Breast epithelium (tissue), 4 donors: ENCODE results near the gene WDTC1. TPM values are rescaled to one million over a fixed set of nuclear protein-coding genes. Genes with fewer than 3 reads are reported as not detected.
"Not testable (repeated sequence)": the region's sequence is repeated elsewhere in the genome, so short reads cannot be mapped to it uniquely, and the experiment has no call there.

Experiments used
- DNase-seq, 2 donors: peaks; one replicate each; pipeline ENCODE4 v3.0.0-alpha.2; 2019; ENCODE audit warnings: low spot score in 2 of 2
- H3K27ac ChIP-seq, 2 donors: fragments of 200-600 bp; sonication (generic) in 1 of 2; one replicate each; pipeline ENCODE4 v1.5.1; 2016 to 2019; ENCODE audit warnings: mild to moderate bottlenecking in 1 of 2
- H3K27me3 ChIP-seq, 2 donors: fragments of 200-600 bp; sonication (generic) in 1 of 2; one replicate each; pipeline versions ENCODE4 v1.5.1 to v1.6.0; 2017 to 2019; ENCODE audit warnings: control low read depth in 1 of 2, mild to moderate bottlenecking in 1 of 2
- H3K36me3 ChIP-seq: fragments of 200-600 bp; one replicate; pipeline ENCODE4 v1.5.1; 2019
- H3K4me1 ChIP-seq, 2 donors: fragments of 200-600 bp; sonication (generic); one replicate each; pipeline ENCODE4 v1.5.1; 2016 to 2019; ENCODE audit warnings: control low read depth in 1 of 2
- H3K4me3 ChIP-seq, 3 donors: fragments of 200-600 bp; sonication (generic); 1 replicate in 2 of 3; 2 replicates in 1 of 3; pipeline ENCODE4 v1.5.1; 2016 to 2019; ENCODE audit warnings: mild to moderate bottlenecking in 3 of 3, moderate library complexity in 2 of 3
- H3K9me3 ChIP-seq, 2 donors: fragments of 200-600 bp; sonication (generic) in 1 of 2; one replicate each; pipeline ENCODE4 v1.5.1; 2016 to 2019; ENCODE audit warnings: control low read depth in 1 of 2
- POLR2A ChIP-seq: fragments of 450-650 bp; IDR thresholded peaks from one replicate; pipeline ENCODE4 v1.6.1; 2016; ENCODE audit warnings: antibody characterized with exemption, mild to moderate bottlenecking, moderate library complexity
- POLR2AphosphoS5 ChIP-seq, 3 donors: sonication (generic); formaldehyde crosslinking; IDR thresholded peaks; one replicate each; pipeline ENCODE4 v1.6.1; 2017; ENCODE audit warnings: antibody characterized with exemption in 3 of 3
- intact Hi-C: fragments of 100-400 bp; cut with DNase I; formaldehyde crosslinking; loops from one replicate; pipeline ENCODE4 v1.15.1; 2023; ENCODE audit warnings: low total_unique reads
- total RNA-seq, 3 donors: library from RNA; depleted of rRNA; stranded (reverse); fragments of >200 nt; gene quantifications; one replicate each; pipeline ENCODE4 v1.1.0, GENCODE V29; 2016
- TF ChIP-seq, protein P1 (sequence below), 3 donors: fragments of 450-650 bp; IDR thresholded peaks; one replicate each; pipeline ENCODE4 v1.5.1; 2016 to 2017; ENCODE audit warnings: antibody characterized with exemption in 3 of 3, mild to moderate bottlenecking in 3 of 3, moderate library complexity in 3 of 3

WDTC1 gene
- total RNA-seq, 3 donors from 2014 or later, result 31.5 to 34.2 (median 33.4) TPM

DNA sequence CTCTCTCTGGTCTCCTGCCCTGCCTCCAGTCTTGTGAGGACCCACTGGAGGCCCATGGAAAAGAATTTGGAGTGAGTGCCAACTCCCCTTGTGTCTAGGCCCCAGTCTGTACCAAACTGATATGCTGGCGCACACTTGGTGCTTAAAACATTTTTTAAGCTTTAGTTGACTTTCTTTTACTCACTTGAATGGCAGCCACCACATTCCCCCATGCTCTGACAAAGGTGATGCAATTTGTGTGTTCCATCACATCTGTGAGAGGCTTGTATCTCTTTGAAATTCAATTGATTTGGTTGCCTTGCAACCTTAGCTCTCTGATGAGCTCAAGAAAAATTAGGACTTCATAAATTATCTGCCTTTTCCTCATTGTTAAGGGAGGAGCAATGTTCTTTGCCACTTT is 30.5 kb upstream of the WDTC1 start:
- intact Hi-C loops, result no loop called here
- Histone ChIP-seq H3K4me1 (no peaks in the 10 kb centered on the region), H3K4me3 (no peak overlapping the region), H3K9me3 (no peaks in the 10 kb centered on the region), H3K27ac (no peak overlapping the region), H3K27me3 (no peaks in the 10 kb centered on the region), H3K36me3 (no peaks in the 10 kb centered on the region)
- no peak for TF ChIP-seq POLR2AphosphoS5 (IDR thresholded peaks at IDR 0.05)
- TF ChIP-seq POLR2A, result no peak
- TF ChIP-seq, protein P1, sequence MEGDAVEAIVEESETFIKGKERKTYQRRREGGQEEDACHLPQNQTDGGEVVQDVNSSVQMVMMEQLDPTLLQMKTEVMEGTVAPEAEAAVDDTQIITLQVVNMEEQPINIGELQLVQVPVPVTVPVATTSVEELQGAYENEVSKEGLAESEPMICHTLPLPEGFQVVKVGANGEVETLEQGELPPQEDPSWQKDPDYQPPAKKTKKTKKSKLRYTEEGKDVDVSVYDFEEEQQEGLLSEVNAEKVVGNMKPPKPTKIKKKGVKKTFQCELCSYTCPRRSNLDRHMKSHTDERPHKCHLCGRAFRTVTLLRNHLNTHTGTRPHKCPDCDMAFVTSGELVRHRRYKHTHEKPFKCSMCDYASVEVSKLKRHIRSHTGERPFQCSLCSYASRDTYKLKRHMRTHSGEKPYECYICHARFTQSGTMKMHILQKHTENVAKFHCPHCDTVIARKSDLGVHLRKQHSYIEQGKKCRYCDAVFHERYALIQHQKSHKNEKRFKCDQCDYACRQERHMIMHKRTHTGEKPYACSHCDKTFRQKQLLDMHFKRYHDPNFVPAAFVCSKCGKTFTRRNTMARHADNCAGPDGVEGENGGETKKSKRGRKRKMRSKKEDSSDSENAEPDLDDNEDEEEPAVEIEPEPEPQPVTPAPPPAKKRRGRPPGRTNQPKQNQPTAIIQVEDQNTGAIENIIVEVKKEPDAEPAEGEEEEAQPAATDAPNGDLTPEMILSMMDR (IDR thresholded peaks at IDR 0.05), result no peak
- no peak for DNase-seq

DNA sequence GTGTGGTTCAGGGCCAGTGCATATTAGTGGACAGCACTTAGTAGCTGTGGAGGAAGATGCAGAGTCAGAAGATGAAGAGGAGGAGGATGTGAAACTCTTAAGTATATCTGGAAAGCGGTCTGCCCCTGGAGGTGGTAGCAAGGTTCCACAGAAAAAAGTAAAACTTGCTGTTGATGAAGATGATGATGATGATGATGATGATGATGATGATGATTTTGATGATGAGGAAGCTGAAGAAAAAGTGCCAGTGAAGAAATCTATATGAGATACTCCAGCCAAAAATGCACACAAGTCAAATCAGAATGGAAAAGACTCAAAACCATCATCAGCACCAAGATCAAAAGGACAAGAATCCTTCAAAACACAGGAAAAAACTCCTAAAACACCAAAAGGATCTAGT is 27.2 kb upstream of the WDTC1 start:
- H3K27ac ChIP-seq, DNase-seq, H3K4me1 ChIP-seq, H3K27me3 ChIP-seq, H3K36me3 ChIP-seq, H3K9me3 ChIP-seq, intact Hi-C loops, H3K4me3 ChIP-seq: not testable (repeated sequence)

DNA sequence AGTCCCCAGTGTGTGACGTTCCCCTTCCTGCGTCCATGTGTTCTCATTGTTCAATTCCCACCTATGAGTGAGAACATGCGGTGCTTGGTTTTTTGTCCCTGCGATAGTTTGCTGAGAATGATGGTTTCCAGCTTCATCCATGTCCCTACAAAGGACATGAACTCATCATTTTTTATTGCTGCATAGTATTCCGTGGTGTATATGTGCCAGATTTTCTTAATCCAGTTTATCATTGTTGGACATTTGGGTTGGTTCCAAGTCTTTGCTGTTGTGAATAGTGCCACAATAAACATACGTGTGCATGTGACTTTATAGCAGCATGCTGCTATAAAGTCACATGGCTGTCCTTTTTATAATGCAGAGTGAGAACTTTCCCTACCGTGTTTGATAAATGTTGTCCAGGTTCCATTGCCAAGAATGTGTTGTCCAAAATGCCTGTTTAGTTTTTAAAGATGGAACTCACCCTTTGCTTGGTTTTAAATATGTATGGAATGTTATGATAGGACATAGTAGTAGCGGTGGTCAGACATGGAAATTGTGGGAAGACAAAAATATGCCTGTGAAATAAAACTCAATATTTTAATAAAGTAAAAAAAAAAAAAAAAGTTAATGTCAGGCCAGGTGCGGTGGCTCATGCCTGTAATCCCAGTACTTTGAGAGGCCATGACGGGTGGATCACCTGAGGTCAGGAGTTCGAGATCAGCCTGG is 26.1 kb upstream of the WDTC1 start:
- DNase-seq, H3K27ac ChIP-seq, intact Hi-C loops, H3K36me3 ChIP-seq, H3K4me1 ChIP-seq, H3K27me3 ChIP-seq, H3K9me3 ChIP-seq, H3K4me3 ChIP-seq: not testable (repeated sequence)

DNA sequence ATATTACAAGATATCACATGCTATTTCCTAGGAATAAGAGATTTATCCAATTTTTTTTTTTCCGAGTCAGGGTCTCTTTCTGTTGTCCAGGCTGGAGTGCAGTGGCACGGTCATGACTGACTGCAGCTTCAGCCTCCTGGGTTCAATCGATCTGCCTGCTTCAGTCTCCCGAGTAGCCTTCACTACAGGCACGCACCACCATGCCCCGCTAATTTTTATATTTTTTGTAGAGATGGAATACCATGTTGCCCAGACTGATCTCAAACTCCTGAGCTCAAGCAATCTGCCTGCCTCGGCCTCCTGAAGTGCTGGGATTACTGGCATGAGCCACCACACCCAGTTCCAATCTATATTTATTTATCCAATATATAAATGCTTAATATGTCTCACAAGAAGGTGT is 18.0 kb upstream of the WDTC1 start:
- no peaks in the 10 kb centered on the region for H3K36me3 ChIP-seq
- H3K4me1 ChIP-seq, result no peaks in the 10 kb centered on the region
- DNase-seq, result no peak
- no peak overlapping the region for H3K27ac ChIP-seq
- no peaks in the 10 kb centered on the region for H3K27me3 ChIP-seq
- no peak overlapping the region for H3K4me3 ChIP-seq
- no peaks in the 10 kb centered on the region for H3K9me3 ChIP-seq
- intact Hi-C loops, result no loop called here
- TF ChIP-seq, protein P1 (IDR thresholded peaks at IDR 0.05), result no peak
- TF ChIP-seq POLR2AphosphoS5 (IDR thresholded peaks at IDR 0.05) (no peak), POLR2A (no peak)

DNA sequence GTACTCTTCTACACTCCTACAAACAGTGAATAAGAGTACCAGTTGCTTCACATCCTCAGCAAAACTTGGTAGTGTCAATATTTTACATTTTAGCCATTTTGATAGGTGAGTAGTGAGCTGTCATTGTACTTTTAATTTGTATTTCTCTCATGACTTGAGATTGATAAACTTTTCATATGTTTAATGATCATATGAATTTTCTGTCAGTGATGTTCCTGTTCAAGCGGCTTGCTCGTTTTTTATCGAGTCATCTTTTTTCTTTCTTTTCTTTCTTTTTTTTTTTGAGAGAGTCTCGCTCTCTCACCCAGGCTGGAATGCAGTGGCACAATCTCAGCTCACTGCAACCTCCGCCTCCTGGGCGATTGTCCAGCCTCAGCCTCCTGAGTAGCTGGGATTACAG is 17.0 kb upstream of the WDTC1 start:
- H3K27me3 ChIP-seq, result no peaks in the 10 kb centered on the region
- H3K36me3 ChIP-seq, result no peaks in the 10 kb centered on the region
- H3K9me3 ChIP-seq, result no peaks in the 10 kb centered on the region
- DNase-seq, result no peak
- no peak overlapping the region for H3K27ac ChIP-seq
- intact Hi-C loops, result no loop called here
- no peak overlapping the region for H3K4me3 ChIP-seq
- TF ChIP-seq POLR2AphosphoS5 (IDR thresholded peaks at IDR 0.05) (no peak), POLR2A (no peak)
- TF ChIP-seq, protein P1 (IDR thresholded peaks at IDR 0.05), result no peak
- no peaks in the 10 kb centered on the region for H3K4me1 ChIP-seq

DNA sequence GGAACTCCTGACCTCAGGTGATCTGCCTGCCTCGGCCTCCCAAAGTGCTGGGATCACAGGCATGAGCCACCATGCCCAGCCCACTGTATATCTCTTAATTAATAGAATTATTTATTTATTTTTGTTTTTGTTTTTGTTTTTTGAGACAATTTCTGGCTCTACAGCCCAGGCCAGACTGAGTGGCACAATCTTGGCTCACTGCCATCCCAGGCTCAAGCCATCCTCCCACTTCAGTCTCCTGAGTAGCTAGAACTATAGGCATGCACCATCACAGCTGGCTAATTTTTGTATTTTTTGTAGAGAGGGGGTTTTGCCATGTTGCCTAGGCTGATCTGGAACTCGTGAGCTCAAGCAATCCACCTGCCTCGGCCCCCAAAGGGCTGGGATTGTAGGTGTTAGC is 15.7 kb upstream of the WDTC1 start:
- Histone ChIP-seq H3K27me3 (no peaks in the 10 kb centered on the region), H3K36me3 (no peaks in the 10 kb centered on the region), H3K4me1 (no peaks in the 10 kb centered on the region), H3K9me3 (no peaks in the 10 kb centered on the region), H3K4me3 (no peak overlapping the region), H3K27ac (no peak overlapping the region)
- intact Hi-C loops, result no loop called here
- no peak for DNase-seq
- TF ChIP-seq POLR2A, result no peak
- TF ChIP-seq, protein P1 (IDR thresholded peaks at IDR 0.05), result no peak
- TF ChIP-seq POLR2AphosphoS5 (IDR thresholded peaks at IDR 0.05), result no peak
